HepG2 (cell line): ENCODE results near the gene SMIM12. TPM values are rescaled to one million over a fixed set of nuclear protein-coding genes. Genes with fewer than 3 reads are reported as not detected.

Experiments
- ATAC-seq: fragments of 200-7000 bp; cut with Tn5 transposase; 3 replicates; pipeline ENCODE4 v1.9.1; 2020; ENCODE audit warnings: mild to moderate bottlenecking, moderate library complexity
- BruUV-seq: library from RNA; stranded (reverse); fragments of 400-500 nt; replicated peaks from 2 replicates; lab custom pipeline; 2021; lab: Mats Ljungman, UMichigan
- CTCF ChIA-PET: fragments of 300-600 bp; formaldehyde crosslinking; extraction: SDS; loops from one replicate; lab custom pipeline; 2021; ENCODE audit warnings: low total read pairs, inconsistent platforms, low intra/inter-chr PET ratio; lab: Yijun Ruan, JAX
- POLR2A ChIA-PET: fragments of 350-600 bp; sonication (Branson Sonifier 250); formaldehyde crosslinking; loops from one replicate; lab custom pipeline; 2020; ENCODE audit warnings: antibody characterized with exemption, inconsistent platforms; lab: Yijun Ruan, JAX
- DNase-seq: peaks from one replicate; pipeline ENCODE4 v3.0.0-alpha.2; 2015; ENCODE audit warnings: low spot score
- FAIRE-seq: peaks from 3 replicates; lab custom pipeline; 2011; peaks lifted over from hg19 to GRCh38; lab: Jason Lieb, UNC
- H2AFZ ChIP-seq: one replicate; pipeline ENCODE4 v1.6.1; 2011; ENCODE audit warnings: low read length, inconsistent platforms
- H3K27ac ChIP-seq: fragments of 300-600 bp; 3 replicates; pipeline ENCODE4 v1.8.0; 2011; ENCODE audit warnings: mixed run types, mild to moderate bottlenecking, mixed read lengths, low read length, inconsistent platforms; ENCODE audit not compliant: insufficient read depth; ENCODE audit errors: extremely low read length
- H3K27me3 ChIP-seq, 2 experiments: fragments of 200-600 bp in 1 of 2; 2 replicates in 1 of 2; 3 replicates in 1 of 2; pipeline versions ENCODE4 v1.6.0 to v1.8.0; 2011; ENCODE audit warnings: low read length in 2 of 2, mild to moderate bottlenecking in 2 of 2, moderate library complexity in 2 of 2, inconsistent platforms in 1 of 2; ENCODE audit not compliant: insufficient read depth in 2 of 2, control insufficient read depth in 1 of 2
- H3K36me3 ChIP-seq, 2 experiments: fragments of 200-600 bp in 1 of 2; replicated peaks in 1 of 2; 2 replicates in 1 of 2; 3 replicates in 1 of 2; pipeline versions ENCODE4 v1.5.1 to v1.8.0; 2011; ENCODE audit warnings: low read length in 2 of 2, inconsistent platforms in 1 of 2; ENCODE audit not compliant: insufficient read depth in 2 of 2, control insufficient read depth in 1 of 2
- H3K4me1 ChIP-seq: 2 replicates; pipeline ENCODE4 v1.5.1; 2012; ENCODE audit warnings: low read length, inconsistent platforms; ENCODE audit not compliant: insufficient read depth
- H3K4me2 ChIP-seq: 2 replicates; pipeline ENCODE4 v1.6.0; 2011; ENCODE audit warnings: low read depth, low read length, inconsistent platforms
- H3K4me3 ChIP-seq, 3 experiments: fragments of 200-600 bp in 1 of 3; sonication (generic), shearing (Covaris generic) in 1 of 3; replicated peaks in 1 of 3; 2 replicates each; pipeline ENCODE4 v1.5.1; 2011 to 2016; ENCODE audit warnings: low read length in 3 of 3, inconsistent platforms in 2 of 3, low read depth in 2 of 3, mild to moderate bottlenecking in 2 of 3, control low read depth in 1 of 3, mixed read lengths in 1 of 3; ENCODE audit not compliant: insufficient read depth in 1 of 3
- H3K79me2 ChIP-seq: one replicate; pipeline ENCODE4 v1.6.1; 2011; ENCODE audit warnings: low read length, inconsistent platforms; ENCODE audit not compliant: insufficient read depth
- H3K9ac ChIP-seq: 2 replicates; pipeline ENCODE4 v1.6.0; 2011; ENCODE audit warnings: mild to moderate bottlenecking, low read depth, low read length, inconsistent platforms; ENCODE audit not compliant: insufficient read depth
- H3K9me3 ChIP-seq: 2 replicates; pipeline ENCODE4 v1.5.1; 2012; ENCODE audit warnings: mild to moderate bottlenecking, low read length
- H4K20me1 ChIP-seq: 2 replicates; pipeline ENCODE4 v1.6.0; 2011; ENCODE audit warnings: inconsistent platforms, mild to moderate bottlenecking, low read length, moderate library complexity; ENCODE audit not compliant: insufficient read depth
- KDM5B ChIP-seq: sonication (generic); formaldehyde crosslinking; IDR thresholded peaks from 2 replicates; pipeline ENCODE4 v1.4.0; 2020; ENCODE audit warnings: missing genetic modification reagents, mild to moderate bottlenecking, borderline replicate concordance
- KDM6A ChIP-seq: IDR thresholded peaks from 2 replicates; pipeline ENCODE4 v1.6.1; 2016; ENCODE audit warnings: low read depth
- RXRB ChIP-seq: IDR thresholded peaks from 2 replicates; pipeline ENCODE4 v1.6.1; 2016; ENCODE audit warnings: borderline replicate concordance, missing genetic modification reagents, missing compliant biosample characterization
- TOE1 ChIP-seq: sonication (generic); formaldehyde crosslinking; IDR thresholded peaks from 2 replicates; pipeline ENCODE4 v1.4.0; 2020; ENCODE audit warnings: mild to moderate bottlenecking, missing genetic modification reagents
- ZFP36L1 ChIP-seq: sonication (generic); formaldehyde crosslinking; IDR thresholded peaks from 2 replicates; pipeline ENCODE4 v1.8.0; 2022; ENCODE audit warnings: mild to moderate bottlenecking, missing genetic modification reagents, moderate library complexity
- ZNF160 ChIP-seq: sonication (generic); formaldehyde crosslinking; IDR thresholded peaks from 2 replicates; pipeline ENCODE4 v1.8.0; 2022; ENCODE audit warnings: mild to moderate bottlenecking, inconsistent platforms, missing genetic modification reagents
- ZNF253 ChIP-seq: sonication (generic); formaldehyde crosslinking; IDR thresholded peaks from 2 replicates; pipeline ENCODE4 v1.8.0; 2022; ENCODE audit warnings: mild to moderate bottlenecking, missing genetic modification reagents, borderline replicate concordance
- WGBS: methylation state at CpG from one replicate; pipeline ENCODE4 v1.1.6; 2017; ENCODE audit warnings: low lambda C conversion rate; 5-methylcytosine and 5-hydroxymethylcytosine counted together
- in situ Hi-C: cut with HindIII; loops from 2 replicates; pipeline ENCODE4 v1.10.0; 2017; ENCODE audit warnings: low pct_unique_long_range_greater_than_20kb; ENCODE audit not compliant: extremely low pct_ligation_motif_present
- intact Hi-C: fragments of 100-400 bp; cut with micrococcal nuclease; formaldehyde crosslinking; loops from one replicate; pipeline ENCODE4 v1.10.0; 2022; ENCODE audit not compliant: unreplicated experiment
- polyA plus RNA-seq, 8 experiments: library from polyadenylated mRNA; depleted of rRNA in 3 of 8; stranded (reverse) in 7 of 8; unstranded in 1 of 8; fragments of >200 nt; fragmentation: Illumina TruSeq in 4 of 8; extraction: Trizol in 4 of 8; gene quantifications; 2 replicates each; pipeline versions ENCODE4 v1.2.1 to v1.2.3, GENCODE V29; 2011 to 2016; ENCODE audit warnings: low read depth in 4 of 8, missing spikeins in 1 of 8, mixed read lengths in 1 of 8; ENCODE audit not compliant: insufficient read depth in 1 of 8
- total RNA-seq, 5 experiments: library from RNA; depleted of rRNA; stranded (reverse); fragments of >200 nt; fragmentation: Illumina TruSeq; extraction: Trizol; gene quantifications; 2 replicates each; pipeline ENCODE4 v1.2.3, GENCODE V29; 2016; ENCODE audit warnings: low read depth in 1 of 5
- TF ChIP-seq, protein P1 (sequence below): sonication (generic); formaldehyde crosslinking; IDR thresholded peaks from 2 replicates; pipeline ENCODE4 v1.5.1; 2020; ENCODE audit warnings: mild to moderate bottlenecking, missing genetic modification reagents
- TF ChIP-seq, protein P2 (sequence below): sonication (generic); formaldehyde crosslinking; IDR thresholded peaks from 2 replicates; pipeline ENCODE4 v1.4.0; 2020; ENCODE audit warnings: low read depth, mild to moderate bottlenecking, missing genetic modification reagents
- TF ChIP-seq, protein P3 (sequence below): sonication (generic); formaldehyde crosslinking; IDR thresholded peaks from 2 replicates; pipeline ENCODE4 v1.5.0; 2020; ENCODE audit warnings: mild to moderate bottlenecking, low read depth, missing genetic modification reagents, borderline replicate concordance

Gene SMIM12
- total and polyA plus RNA-seq, 2 of the 13 experiments (the other 11 are each of a cell fraction or from before 2014, with no cell fraction given) = 20.1 to 41.3 TPM

DNA sequence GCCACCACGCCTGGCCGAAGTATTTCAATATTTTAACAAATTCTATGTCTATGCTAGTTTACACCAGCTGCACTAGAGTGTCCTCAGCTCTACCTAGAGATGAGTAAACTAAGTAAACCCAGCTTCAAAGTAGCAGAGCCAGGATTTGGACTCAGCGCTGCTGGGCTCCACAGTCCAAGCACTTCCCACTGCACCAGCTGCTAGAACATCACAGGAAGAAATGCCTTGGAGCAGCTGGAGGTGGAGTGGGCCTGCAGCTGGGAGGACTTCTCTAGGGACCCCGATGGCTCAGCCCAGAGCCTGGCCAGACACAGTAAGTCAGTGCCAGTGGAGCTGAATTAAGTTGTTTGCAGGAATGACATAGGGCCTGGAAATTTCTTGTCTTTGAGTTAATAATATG is 10.2 kb upstream of the SMIM12 start (continued):
- TF ChIP-seq, protein P1, sequence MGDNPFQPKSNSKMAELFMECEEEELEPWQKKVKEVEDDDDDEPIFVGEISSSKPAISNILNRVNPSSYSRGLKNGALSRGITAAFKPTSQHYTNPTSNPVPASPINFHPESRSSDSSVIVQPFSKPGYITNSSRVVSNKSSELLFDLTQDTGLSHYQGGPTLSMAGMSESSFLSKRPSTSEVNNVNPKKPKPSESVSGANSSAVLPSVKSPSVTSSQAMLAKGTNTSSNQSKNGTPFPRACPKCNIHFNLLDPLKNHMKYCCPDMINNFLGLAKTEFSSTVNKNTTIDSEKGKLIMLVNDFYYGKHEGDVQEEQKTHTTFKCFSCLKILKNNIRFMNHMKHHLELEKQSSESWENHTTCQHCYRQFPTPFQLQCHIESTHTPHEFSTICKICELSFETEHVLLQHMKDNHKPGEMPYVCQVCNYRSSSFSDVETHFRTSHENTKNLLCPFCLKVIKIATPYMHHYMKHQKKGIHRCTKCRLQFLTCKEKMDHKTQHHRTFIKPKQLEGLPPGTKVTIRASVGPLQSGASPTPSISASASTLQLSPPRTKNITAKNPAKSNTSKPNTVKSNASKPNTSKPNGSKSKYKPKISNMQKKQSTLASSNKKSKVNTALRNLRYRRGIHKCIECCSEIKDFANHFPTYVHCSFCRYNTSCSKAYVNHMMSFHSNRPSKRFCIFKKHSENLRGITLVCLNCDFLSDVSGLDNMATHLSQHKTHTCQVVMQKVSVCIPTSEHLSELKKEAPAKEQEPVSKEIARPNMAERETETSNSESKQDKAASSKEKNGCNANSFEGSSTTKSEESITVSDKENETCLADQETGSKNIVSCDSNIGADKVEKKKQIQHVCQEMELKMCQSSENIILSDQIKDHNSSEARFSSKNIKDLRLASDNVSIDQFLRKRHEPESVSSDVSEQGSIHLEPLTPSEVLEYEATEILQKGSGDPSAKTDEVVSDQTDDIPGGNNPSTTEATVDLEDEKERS (CRISPR knock-in tag) = no peak
- TF ChIP-seq ZFP36L1 (CRISPR knock-in tag) = no peak
- TF ChIP-seq ZNF160 (CRISPR knock-in tag) = no peak
- TF ChIP-seq KDM5B (CRISPR knock-in tag) = no peak

DNA sequence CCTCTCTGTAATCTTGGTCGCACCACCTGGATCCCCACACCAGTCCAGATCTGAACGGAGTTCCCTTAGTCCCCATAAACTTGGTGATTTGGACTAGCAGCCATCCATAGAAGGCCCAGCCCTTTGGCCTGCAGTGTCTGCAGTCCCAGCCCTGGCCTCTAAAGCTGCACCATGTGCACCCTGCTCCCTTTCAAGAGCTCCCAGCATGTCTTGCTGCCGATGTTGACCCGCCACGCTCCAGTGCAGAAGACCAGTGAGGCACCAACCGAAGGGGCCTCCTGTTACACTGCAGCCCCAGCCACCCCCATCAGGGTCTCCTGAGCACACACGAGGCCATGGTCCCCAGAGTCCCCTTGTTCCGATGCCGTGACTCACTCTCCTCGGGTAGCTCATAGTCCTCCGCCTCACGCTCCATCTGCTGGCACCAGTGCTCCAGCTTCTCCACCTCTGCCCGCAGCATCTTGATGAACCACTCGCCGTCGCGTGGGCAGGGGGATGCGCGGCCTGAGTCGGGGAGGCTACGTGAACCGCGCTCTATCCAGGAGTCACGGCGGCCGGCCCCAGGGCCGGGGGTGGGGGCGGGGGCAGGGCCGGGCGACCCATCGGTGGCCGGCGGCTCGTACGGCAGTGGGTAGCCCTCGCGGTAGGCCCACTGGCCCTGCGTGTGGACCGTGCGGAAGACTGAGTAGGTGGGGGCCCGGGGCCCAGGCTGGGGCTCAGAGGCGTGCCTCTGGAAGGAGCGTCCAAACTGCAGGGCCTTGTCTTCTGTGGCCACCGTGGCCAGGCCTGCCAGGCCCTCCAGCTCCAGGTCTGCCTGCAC is 8.9 kb upstream of the SMIM12 start:
- Histone ChIP-seq H4K20me1 (no peaks in the 10 kb centered on the region), H3K4me1 (peaks cover 6% of the 10 kb centered on the region; the same call in 1 of the 2 replicates), H3K9ac (no peak overlapping the region), H3K36me3 (no peaks in the 10 kb centered on the region), H3K9me3 (no peaks in the 10 kb centered on the region), H2AFZ (no peak overlapping the region), H3K4me3 (no peak overlapping the region), H3K4me2 (no peak overlapping the region), H3K27me3 (peaks cover 1 to 33% of the 10 kb centered on the region in 2 experiments), H3K79me2 (no peaks in the 10 kb centered on the region), H3K27ac (no peak overlapping the region)
- in situ Hi-C loops = no loop called here
- ATAC-seq = peak; percentile 37
- ChIA-PET CTCF (no interaction called here), POLR2A (interaction anchor here (1.3 kb wide), 1 partner anchor 9 kb away, joined by 6 read pairs; the partner anchor contains the start of gene SMIM12)
- intact Hi-C loops = no loop called here
- no peak for FAIRE-seq
- 76% methylated on average over 15 of the region's 44 CpGs for WGBS
- no peak for DNase-seq
- no TSS peak for BruUV-seq
- TF ChIP-seq ZNF253 (CRISPR knock-in tag) (no peak), KDM6A (CRISPR knock-in tag) (no peak), RXRB (CRISPR knock-in tag) (no peak), TOE1 (CRISPR knock-in tag) (no peak)
- TF ChIP-seq, protein P2, sequence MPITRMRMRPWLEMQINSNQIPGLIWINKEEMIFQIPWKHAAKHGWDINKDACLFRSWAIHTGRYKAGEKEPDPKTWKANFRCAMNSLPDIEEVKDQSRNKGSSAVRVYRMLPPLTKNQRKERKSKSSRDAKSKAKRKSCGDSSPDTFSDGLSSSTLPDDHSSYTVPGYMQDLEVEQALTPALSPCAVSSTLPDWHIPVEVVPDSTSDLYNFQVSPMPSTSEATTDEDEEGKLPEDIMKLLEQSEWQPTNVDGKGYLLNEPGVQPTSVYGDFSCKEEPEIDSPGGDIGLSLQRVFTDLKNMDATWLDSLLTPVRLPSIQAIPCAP = no peak
- TF ChIP-seq, protein P3, sequence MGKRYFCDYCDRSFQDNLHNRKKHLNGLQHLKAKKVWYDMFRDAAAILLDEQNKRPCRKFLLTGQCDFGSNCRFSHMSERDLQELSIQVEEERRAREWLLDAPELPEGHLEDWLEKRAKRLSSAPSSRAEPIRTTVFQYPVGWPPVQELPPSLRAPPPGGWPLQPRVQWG (CRISPR knock-in tag) = no peak
